Activated CD8-positive, alpha-beta memory T cell treated with anti-CD3 and anti-CD28 coated beads for 48 hours (primary cell): ENCODE results near the gene LMTK3.
A peak's percentile ranks its signal among the peaks of the same experiment; 100 is the strongest.

Source experiments
- DNase-seq, 3 experiments: peaks; one replicate each; pipeline ENCODE4 v3.0.0-alpha.2; 2020; ENCODE audit warnings: low read depth in 2 of 3, low spot score in 2 of 3

Gene LMTK3

DNA sequence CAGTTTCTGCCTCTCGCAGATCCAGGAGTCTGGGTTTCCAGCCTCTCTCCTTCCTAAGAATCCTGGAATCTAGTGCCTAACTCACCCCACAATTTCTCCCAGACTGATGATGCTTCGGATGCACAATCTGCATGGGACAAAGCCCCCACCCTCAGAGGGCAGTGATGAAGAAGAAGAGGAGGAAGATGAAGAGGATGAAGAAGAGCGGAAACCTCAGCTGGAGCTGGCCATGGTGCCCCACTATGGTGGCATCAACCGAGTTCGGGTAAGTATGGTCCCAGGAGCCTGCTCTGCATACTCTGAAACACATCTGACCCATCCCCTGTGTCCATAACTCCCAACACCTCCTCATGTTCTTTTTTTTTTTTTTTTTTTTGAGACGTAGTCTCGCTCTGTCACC lies 65.1 kb downstream of the LMTK3 start:
- DNase-seq, result no peak

DNA sequence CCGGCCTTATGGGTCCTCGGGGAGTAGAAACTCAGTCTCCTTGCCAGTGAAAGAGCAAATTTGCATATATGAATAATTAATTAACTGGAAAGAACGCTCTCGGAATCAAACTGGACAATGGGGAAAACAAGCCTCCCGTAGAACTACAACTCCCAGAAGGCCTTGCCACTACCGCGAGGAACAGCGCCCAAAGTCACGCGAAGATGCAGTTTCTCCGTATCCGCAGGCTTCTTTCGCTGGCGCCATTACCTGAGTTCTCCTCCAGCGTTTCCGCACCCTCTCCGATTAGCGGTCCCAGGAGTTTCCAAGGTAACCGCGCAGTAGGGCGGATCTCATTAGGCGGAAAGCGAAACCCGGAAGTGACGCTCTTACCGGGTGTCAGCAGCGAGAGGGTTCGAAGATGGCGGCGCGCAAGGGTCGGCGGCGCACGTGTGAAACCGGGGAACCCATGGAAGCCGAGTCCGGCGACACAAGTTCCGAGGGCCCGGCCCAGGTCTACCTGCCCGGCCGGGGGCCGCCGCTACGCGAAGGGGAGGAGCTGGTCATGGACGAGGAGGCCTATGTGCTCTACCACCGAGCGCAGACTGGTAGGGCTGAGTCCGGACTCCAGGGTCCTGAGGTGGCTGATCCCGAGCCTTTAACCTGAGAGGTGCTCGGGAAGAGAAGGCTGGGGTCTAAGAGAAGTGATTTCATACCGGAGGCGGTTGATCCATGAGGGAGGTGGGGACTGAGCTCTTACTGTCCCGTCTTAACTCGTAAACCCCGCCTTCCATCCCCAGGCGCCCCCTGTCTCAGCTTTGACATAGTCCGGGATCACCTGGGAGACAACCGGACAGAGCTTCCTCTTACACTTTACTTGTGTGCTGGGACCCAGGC lies 65.8 kb downstream of the LMTK3 start, which contains the start of gene GRWD1:
Gene GRWD1 (plus strand): TSS at position 378 of the 876 bp plus-strand sequence. CDS start 23 bp downstream, at position 401.
- DNase-seq, result peak; percentile 65 to 84 (median 77)

DNA sequence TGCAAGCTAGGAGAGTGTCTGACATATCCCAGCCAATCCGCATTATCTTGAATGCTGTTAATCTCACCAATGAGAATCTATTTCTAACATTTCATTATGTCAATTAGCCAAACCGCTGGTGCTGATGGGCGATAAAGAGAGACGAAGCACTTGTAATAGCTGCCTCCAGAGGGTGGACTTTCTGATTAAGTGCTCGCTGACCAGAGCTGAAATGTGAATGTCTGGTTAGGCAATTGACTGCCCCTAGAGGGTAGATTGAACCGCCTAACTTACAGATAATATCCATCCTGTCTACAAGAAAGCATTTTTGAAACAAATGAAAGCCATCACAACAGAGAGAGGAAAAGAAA lies 66.4 kb downstream of the LMTK3 start:
- DNase-seq, result no peak

DNA sequence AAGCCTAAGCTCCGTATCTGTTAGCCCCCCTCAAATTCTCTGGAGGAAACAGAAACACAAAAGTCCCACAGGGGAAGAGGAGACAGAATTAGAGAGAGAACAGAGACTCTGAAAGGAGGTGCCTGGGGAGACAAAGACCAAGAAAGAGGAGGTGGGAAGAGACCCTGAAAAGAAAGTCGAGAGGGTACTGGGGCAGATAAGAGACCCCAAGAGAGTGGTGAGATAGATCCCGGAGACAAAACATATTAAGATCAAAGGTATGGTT lies 66.8 kb downstream of the LMTK3 start:
- DNase-seq, result no peak

DNA sequence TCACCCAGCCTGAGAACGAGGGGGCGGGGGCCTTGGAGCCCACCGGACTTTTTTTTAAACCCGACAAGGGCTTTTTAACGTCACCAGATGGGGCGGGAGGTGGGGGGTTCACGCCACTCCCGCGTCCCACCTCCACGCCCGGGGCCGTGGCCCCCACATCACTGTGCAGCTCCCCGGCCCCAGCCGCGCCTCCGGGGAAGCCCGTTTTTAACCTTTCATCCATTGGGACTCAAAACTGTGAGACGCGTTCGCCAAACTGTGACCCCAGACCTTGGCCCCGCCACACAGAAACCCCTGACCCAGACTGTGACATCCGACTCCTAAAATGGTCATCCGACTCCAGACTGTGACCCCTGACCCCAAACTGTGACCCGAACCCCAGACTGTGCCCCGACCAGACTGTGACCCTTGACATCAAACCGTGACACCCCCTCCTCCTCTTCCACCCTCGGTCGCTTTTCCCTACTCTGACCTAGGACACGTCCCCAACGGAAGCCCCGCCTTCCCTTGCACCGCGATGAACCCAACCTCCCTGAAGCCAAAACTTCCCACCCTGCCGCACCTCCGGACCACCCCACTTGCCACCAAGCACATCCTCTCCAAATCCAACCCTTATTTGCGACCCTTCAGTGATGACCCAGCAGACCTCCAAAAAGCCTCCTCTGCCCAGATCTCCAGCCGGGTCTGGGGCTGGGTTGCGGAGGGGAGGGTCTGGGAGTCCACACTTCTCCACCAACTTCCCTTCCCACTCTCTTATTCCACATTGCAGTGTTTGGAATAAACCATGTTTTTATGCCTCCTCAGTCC lies 67.3 kb downstream of the LMTK3 start:
- DNase-seq, result no peak

DNA sequence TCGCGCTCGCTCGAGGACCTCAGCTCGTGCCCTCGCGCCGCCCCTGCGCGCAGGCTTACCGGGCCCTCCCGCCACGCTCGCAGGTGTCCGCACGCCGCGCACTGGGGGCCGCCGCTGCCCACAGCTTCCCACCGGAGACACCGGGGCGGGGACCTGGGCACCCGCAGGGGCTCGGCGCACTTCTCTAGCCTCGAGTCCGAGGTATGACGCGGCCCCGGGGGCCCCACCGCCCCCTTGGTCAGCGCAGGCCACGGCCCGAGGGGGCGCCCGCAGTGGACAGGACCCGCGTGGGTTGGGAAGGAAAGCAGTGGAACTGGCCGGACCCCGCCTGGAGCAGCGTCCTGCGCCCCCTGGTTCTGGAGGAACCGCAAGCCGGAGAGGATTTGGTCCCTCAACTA lies 67.9 kb downstream of the LMTK3 start:
- DNase-seq, result no peak

DNA sequence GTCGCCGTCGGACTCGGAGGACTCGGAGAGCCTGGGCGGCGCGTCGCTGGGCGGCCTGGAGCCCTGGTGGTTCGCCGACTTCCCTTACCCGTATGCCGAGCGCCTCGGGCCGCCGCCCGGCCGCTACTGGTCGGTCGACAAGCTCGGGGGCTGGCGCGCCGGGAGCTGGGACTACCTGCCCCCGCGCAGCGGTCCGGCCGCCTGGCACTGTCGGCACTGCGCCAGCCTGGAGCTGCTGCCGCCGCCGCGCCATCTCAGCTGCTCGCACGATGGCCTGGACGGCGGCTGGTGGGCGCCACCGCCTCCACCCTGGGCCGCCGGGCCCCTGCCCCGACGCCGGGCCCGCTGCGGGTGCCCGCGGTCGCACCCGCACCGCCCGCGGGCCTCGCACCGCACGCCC lies 68.4 kb downstream of the LMTK3 start:
- no peak for DNase-seq

DNA sequence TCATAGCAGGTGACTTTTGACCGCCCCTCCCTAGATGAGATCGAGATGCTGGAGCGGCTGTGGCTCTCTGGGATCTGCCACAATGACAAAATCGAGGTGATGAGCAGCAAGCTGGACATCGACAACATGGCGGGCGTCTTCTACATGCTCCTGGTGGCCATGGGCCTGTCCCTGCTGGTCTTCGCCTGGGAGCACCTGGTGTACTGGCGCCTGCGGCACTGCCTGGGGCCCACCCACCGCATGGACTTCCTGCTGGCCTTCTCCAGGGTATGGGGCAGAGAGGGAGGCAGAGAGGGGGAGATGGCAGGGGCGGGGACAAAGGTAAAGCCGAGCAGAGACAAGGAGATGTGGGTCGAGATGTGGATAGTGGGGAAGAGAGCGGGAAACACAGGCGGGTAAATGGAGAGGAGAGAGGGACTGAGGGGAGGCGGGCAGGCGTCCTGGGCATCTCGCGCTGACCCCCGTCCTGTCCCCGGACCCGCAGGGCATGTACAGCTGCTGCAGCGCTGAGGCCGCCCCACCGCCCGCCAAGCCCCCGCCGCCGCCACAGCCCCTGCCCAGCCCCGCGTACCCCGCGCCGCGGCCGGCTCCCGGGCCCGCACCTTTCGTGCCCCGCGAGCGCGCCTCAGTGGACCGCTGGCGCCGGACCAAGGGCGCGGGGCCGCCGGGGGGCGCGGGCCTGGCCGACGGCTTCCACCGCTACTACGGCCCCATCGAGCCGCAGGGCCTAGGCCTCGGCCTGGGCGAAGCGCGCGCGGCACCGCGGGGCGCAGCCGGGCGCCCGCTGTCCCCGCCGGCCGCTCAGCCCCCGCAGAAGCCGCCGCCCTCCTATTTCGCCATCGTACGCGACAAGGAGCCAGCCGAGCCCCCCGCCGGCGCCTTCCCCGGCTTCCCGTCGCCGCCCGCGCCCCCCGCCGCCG lies 69.3 kb downstream of the LMTK3 start:
- no peak for DNase-seq

DNA sequence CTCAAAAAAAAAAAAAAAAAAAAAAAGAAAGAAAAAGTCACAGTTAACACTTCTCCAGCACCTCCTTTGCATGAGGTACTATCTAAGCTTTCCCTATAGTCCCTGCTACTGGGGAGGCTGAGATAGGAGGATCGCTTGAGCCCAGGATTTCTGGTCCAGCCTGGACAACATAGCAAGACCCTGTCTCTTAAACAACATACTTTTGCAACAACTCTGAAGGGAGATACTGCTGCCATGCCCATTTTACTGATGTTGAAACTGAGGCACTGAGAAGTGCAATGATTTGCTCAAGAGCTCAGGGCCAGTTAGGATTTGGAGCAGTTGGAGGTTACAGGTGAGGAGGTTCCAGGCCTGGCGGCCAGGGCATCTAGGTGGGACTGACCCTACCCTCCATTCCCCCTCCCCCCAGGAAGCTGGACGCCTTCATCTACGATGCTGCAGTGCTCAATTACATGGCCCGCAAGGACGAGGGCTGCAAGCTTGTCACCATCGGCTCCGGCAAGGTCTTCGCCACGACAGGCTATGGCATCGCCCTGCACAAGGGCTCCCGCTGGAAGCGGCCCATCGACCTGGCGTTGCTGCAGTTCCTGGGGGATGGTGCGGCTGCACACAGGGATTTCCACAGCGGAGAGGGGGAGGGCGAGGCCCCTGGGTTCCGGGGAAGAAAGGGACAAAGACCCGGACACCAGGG lies 70.1 kb downstream of the LMTK3 start:
- DNase-seq, result no peak

DNA sequence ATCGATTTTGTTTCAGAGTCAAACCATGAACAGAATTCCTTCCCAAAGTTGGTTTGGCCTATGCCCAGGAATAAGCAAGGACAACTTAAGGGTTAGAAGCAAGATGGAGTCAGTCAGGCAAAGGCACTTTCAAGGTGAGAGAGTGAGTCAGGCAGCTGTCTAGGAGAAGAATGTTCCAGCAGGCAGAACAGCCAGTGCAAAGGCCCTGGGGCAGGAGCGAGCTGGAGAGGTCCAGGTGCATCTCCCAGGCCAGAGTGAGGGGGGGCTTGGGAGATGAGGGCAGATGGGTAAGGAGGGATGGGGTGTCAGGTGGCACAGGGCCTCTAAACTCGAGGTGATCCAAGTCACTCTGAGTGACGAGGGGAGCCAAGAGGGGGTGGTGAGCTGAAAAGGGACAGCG lies 75.0 kb downstream of the LMTK3 start:
- no peak for DNase-seq
